Activated CD8-positive, alpha-beta memory T cell treated with anti-CD3 and anti-CD28 coated beads, Interleukin-2, amount 50 U/mL, for 4 hours (primary cell): ENCODE measurements around the gene RBCK1.
A peak's percentile ranks its signal among the peaks of the same experiment; 100 is the strongest.

ENCODE experiments used
- DNase-seq: peaks from one replicate; pipeline ENCODE4 v3.0.0-alpha.2; 2020

RBCK1 gene

DNA sequence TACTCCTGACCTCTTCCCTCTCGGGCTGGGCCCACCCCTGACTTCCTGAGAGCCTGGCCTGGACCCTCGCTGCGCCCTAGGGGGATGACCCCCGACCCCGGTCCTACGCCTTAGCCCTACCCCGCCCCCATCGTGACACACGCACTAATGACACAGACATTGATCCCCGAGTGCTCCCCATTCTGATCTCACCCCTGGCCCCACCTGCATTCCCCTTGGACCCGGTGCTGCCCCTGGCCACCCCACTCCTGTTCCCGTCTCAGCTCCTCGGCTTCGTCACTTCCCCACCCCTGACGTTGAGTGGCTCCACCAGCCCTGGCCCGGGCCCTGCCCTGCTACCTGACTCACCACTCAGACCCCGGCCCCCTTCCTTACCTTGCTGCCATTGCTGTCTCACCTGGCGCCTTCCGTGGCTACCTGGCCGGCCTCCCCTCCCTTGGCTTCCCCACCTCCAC is 12.1 kb downstream of the RBCK1 start:
- no peak for DNase-seq

GRCh38 chr20:420721-421574 is 12.8 kb downstream of the RBCK1 start:
- DNase-seq: no peak

GRCh38 chr20:421685-422250 is 13.7 kb downstream of the RBCK1 start:
- no peak for DNase-seq

GRCh38 chr20:426566-426965 is 18.5 kb downstream of the RBCK1 start:
- no peak for DNase-seq

DNA sequence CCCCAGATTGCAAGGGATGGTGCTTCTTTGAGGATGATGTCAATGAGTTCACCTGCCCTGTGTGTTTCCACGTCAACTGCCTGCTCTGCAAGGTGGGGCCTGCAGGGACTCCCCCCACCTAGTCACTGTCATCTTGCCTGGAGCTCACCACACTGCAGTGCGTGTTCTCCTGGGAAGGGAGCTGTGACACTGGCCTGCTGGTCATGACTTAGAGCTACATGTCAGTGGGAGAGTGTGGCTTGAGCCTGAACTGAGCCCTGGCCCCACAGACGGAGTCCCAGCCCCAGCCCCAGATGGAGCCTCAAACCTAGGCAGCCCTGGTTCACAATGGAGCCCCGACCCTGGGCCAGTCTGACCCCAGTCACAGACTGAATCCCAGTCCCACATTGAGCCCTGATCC is 19.3 kb downstream of the RBCK1 start:
- DNase-seq: no peak

- DNase-seq: no peak
These were observed 20.0 kb downstream of the RBCK1 start for GRCh38 chr20:427849-428657.

- DNase-seq: no peak
These were observed 20.6 kb downstream of the RBCK1 start for GRCh38 chr20:428658-429200.

DNA sequence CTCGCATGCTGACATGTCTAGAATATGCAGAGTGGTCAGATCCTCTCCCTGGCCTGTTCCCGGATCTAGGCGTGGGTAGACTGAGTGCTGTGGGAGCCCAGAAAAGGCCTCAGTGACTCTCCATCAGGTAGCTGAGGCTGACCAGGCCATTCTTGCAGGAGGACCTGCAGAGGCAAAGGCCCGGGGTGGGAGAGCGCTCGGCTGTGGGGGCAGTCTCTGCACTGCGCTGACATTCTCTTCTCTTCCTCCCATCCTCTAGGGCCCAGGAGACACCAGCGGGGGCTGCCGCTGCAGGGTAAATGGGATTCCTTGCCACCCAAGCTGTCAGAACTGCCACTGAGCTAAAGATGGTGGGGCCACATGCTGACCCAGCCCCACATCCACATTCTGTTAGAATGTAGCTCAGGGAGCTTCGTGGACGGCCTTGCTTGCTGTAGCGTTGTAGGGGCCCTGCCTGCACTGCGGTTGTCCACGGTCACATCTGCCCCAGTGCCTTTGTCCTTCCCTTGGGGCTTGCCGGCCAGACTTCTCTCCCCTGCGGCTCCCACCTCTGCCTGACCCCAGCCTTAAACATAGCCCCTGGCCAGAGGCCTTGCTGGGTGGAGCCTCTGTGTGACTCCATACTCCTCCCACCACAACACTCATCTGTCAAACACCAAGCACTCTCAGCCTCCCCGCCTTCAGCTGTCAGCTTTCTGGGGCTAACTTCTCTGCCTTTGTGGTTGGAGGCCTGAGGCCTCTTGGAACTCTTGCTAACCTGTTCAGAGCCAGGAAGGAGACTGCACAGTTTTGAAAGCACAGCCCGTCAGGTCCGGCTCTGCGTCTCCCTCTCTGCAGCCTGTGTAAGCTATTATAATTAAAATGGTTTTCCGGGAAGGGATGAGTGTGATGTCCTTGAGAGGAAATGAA is 22.2 kb downstream of the RBCK1 start:
- no peak for DNase-seq

- no peak for DNase-seq
These were observed 23.2 kb downstream of the RBCK1 start for GRCh38 chr20:431012-431904.

DNA sequence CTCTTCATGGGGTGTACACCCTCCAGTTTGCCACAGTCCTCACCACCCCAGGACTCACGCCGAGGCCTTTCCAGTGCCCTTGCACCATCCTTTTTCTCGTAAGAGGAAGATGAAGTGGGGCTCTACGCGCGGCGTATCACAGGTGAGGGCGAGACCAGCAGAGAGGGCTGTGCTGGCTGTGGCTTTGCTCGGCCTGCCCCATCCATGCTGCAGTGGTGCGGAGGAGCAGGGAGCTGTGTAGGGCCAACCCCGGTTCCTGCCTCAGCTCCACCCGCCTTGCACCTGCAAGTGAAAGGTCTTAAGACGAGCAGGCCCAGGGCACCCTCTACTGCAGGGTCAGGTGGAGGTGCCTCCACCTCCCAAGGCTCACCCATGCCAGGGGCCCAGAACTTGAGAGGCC is 24.1 kb downstream of the RBCK1 start:
- DNase-seq: no peak

- DNase-seq: no peak
These were observed 24.7 kb downstream of the RBCK1 start for GRCh38 chr20:432677-433299.

- DNase-seq: peak; percentile 77
These were observed 25.3 kb downstream of the RBCK1 start for GRCh38 chr20:433300-433975.

DNA sequence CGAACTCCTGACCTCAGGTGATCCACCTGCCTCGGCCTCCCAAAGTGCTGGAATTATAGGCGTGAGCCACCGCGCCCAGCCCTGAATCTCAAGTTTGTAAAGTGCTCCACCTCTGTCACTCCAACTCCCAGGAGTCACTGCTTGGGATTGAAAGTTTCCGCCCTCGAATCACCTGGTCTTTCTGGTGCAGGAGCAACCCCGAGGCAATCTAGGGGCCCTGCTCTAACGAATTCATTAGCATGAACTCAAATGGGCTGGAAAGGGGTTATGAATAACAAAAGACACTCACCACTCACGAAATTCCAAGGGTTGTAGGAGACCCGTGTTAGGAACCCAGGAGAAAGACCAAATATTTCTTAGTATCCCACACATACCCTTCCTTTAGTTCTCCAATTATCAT is 26.1 kb downstream of the RBCK1 start:
- no peak for DNase-seq

GRCh38 chr20:434661-435419 is 26.7 kb downstream of the RBCK1 start:
- no peak for DNase-seq

DNA sequence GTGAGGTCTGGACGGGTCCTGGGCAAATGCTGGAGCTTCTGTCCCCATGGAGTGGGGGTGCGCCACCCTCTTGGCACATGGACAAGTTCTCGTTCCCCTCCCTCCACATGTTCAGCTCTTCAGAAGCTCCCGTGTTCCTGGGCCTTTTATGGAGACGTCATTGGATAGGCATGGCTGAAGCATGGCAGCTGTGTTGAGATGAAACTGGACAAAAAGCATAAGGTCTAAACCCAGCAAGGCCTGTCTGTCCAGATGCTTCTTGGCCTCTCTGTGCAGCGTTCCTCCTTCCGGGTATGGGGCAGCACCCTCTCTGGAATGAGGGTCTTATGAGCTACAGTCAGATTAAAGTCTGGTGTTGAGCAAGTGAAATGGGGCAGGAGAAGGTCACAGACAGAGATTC is 27.5 kb downstream of the RBCK1 start:
- DNase-seq: no peak

GRCh38 chr20:436476-436875 is 28.4 kb downstream of the RBCK1 start:
- no peak for DNase-seq

GRCh38 chr20:437787-438486 is 29.8 kb downstream of the RBCK1 start:
- DNase-seq: no peak

- peak; percentile 53 for DNase-seq
These were observed 30.7 kb downstream of the RBCK1 start for GRCh38 chr20:438571-439469.
